Lung (tissue), 12 donors: ENCODE data around the gene FNDC8. TPM values are rescaled to one million over a fixed set of nuclear protein-coding genes. Genes with fewer than 3 reads are reported as not detected.

Experiments
- ATAC-seq: fragments of 200-7000 bp; cut with Tn5 transposase; one replicate; pipeline ENCODE4 v1.9.1; 2020; ENCODE audit warnings: moderate number of reproducible peaks; ENCODE audit not compliant: insufficient read depth, low FRiP score
- DNase-seq, 3 donors: peaks; one replicate each; pipeline ENCODE4 v3.0.0-alpha.2; 2013 to 2017
- H3K27ac ChIP-seq, 2 donors: one replicate each; pipeline ENCODE4 v1.5.1; 2013; ENCODE audit warnings: mild to moderate bottlenecking in 2 of 2, moderate library complexity in 2 of 2, control low read depth in 1 of 2, inconsistent platforms in 1 of 2, low read depth in 1 of 2, low read length in 1 of 2
- H3K27me3 ChIP-seq, 3 donors: one replicate each; pipeline ENCODE4 v1.5.1; 2013; ENCODE audit warnings: low read length in 2 of 3; ENCODE audit not compliant: control insufficient read depth in 3 of 3, insufficient read depth in 3 of 3
- H3K36me3 ChIP-seq, 4 donors: one replicate each; pipeline ENCODE4 v1.5.1; 2013; ENCODE audit warnings: low read length in 4 of 4, mild to moderate bottlenecking in 1 of 4, moderate library complexity in 1 of 4; ENCODE audit not compliant: control insufficient read depth in 4 of 4, insufficient read depth in 4 of 4
- H3K4me1 ChIP-seq, 5 donors: one replicate each; pipeline ENCODE4 v1.5.1; 2013; ENCODE audit warnings: low read length in 5 of 5, mild to moderate bottlenecking in 2 of 5, moderate library complexity in 1 of 5; ENCODE audit not compliant: control insufficient read depth in 5 of 5, insufficient read depth in 5 of 5
- H3K4me3 ChIP-seq: one replicate; pipeline ENCODE4 v1.5.1; 2013; ENCODE audit warnings: mild to moderate bottlenecking, control low read depth, moderate library complexity
- H3K9ac ChIP-seq, 2 donors: one replicate each; pipeline ENCODE4 v1.5.1; 2013; ENCODE audit warnings: low read length in 2 of 2, control low read depth in 1 of 2; ENCODE audit not compliant: insufficient read depth in 1 of 2
- H3K9me3 ChIP-seq, 4 donors: one replicate each; pipeline ENCODE4 v1.5.1; 2013; ENCODE audit warnings: low read length in 3 of 4, mild to moderate bottlenecking in 1 of 4, moderate library complexity in 1 of 4; ENCODE audit not compliant: control insufficient read depth in 4 of 4, insufficient read depth in 3 of 4
- WGBS, 2 donors: extraction: QIAGEN DNeasy Blood & Tissue Kit; methylation state at CpG; one replicate each; pipeline ENCODE4 v1.1.7; 2013; 5-methylcytosine and 5-hydroxymethylcytosine counted together
- polyA plus RNA-seq, 2 donors: library from polyadenylated mRNA; stranded (reverse); fragments of 200-250 nt; gene quantifications; one replicate each; pipeline ENCODE4 v1.2.1, GENCODE V29; 2013
- total RNA-seq, 2 donors: library from RNA; depleted of rRNA in 1 of 2; stranded (reverse); fragments of >200 nt in 1 of 2; gene quantifications; one replicate each; pipeline ENCODE4 v1.2.1, GENCODE V29; 2014 to 2021
- TF ChIP-seq, protein P1 (sequence below): IDR thresholded peaks from 2 replicates; pipeline ENCODE4 v1.5.1; 2012; ENCODE audit warnings: mild to moderate bottlenecking; ENCODE audit errors: control extremely low read depth, extremely low read depth
- donor health status: control.
- donor health status: control.
- donor health status: Bipolar disorder and iron deficiency.
- donor health status: healthy.
- donor health status: DM: yes; HTN: yes; CAD: no.

FNDC8 gene
- total and polyA plus RNA-seq, 4 donors = not detected

DNA sequence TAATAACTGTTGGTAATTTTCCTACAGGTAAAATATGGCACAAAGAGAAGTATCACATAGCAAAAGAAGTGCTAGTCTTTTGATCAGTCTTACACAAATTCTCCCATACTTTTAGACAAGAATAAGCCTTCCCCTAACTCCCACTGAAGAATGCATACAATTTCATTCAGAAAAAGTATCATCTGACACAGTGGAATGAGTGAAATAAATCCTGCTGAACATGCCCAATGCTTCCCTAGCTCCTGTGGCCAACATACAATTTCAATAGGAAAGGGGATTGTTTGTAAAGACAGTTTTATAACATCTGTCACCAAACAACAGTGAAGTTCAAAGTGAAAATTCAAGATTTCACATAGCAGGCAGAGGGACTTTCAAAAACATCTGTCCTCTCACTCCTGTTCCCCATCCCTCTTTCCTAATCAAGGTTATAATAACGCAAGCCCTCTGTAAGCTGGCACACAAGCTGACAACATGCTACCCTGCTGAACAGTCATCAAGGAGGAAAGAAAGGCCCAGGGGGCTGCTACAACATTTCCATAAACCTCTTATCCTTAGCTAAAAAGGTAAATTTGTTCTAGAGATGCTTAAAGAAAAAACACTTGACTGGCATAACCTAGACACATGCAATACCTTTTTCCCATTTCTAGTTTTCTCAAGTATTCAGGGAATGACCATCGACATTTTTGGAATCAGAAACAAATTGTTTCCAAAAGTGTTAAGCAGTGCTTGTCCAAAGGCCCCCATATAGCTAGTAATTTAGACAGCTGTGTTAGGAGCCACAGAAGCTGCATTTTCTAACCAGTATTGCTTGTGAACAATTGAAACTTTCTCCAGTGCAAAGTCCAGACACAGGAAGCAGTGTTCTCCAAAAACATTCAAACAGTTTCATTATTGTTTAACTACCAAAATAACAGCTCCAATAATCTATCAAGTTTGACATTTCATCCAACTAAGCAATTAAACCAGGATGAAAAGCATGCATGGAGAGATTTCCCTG, 46.4 kb upstream of the FNDC8 start:
- DNase-seq (no peak), ATAC-seq (no peak)
- H3K9ac ChIP-seq = no peak overlapping the region
- H3K27me3 ChIP-seq = no peaks in the 10 kb centered on the region
- peaks cover 0 to 5% (median 1%) of the 10 kb centered on the region in 4 donors for H3K36me3 ChIP-seq
- H3K27ac ChIP-seq = no peak overlapping the region
- TF ChIP-seq, protein P1, sequence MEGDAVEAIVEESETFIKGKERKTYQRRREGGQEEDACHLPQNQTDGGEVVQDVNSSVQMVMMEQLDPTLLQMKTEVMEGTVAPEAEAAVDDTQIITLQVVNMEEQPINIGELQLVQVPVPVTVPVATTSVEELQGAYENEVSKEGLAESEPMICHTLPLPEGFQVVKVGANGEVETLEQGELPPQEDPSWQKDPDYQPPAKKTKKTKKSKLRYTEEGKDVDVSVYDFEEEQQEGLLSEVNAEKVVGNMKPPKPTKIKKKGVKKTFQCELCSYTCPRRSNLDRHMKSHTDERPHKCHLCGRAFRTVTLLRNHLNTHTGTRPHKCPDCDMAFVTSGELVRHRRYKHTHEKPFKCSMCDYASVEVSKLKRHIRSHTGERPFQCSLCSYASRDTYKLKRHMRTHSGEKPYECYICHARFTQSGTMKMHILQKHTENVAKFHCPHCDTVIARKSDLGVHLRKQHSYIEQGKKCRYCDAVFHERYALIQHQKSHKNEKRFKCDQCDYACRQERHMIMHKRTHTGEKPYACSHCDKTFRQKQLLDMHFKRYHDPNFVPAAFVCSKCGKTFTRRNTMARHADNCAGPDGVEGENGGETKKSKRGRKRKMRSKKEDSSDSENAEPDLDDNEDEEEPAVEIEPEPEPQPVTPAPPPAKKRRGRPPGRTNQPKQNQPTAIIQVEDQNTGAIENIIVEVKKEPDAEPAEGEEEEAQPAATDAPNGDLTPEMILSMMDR = no peak
- H3K9me3 ChIP-seq = no peaks in the 10 kb centered on the region
- WGBS, 2 donors = 54 to 59% methylated on average over 2 of the region's 2 CpGs
- H3K4me3 ChIP-seq = no peak overlapping the region
- H3K4me1 ChIP-seq = peaks cover 0 to 11% (median 0%) of the 10 kb centered on the region in 5 donors

- TF ChIP-seq, protein P1 = no peak
- WGBS, 2 donors = 86 to 91% methylated on average over 1 of the region's 1 CpG
- Histone ChIP-seq H3K4me1 (peaks cover 0 to 11% (median 0%) of the 10 kb centered on the region in 5 donors), H3K9me3 (no peaks in the 10 kb centered on the region), H3K9ac (no peak overlapping the region), H3K4me3 (no peak overlapping the region), H3K36me3 (no peaks in the 10 kb centered on the region), H3K27me3 (no peaks in the 10 kb centered on the region), H3K27ac (no peak overlapping the region)
- no peak for DNase-seq
- ATAC-seq = no peak
Observed at GRCh38 chr17:35076874-35077273, 44.5 kb upstream of the FNDC8 start.

- ATAC-seq (no peak), DNase-seq (no peak)
- no peak overlapping the region for H3K27ac ChIP-seq
- H3K4me3 ChIP-seq = no peak overlapping the region
- 93 to 99% methylated on average over 1 of the region's 1 CpG for WGBS, 2 donors
- peaks cover 0 to 1% (median 0%) of the 10 kb centered on the region in 4 donors for H3K36me3 ChIP-seq
- no peak overlapping the region for H3K9ac ChIP-seq
- TF ChIP-seq, protein P1 = no peak
- no peaks in the 10 kb centered on the region for H3K27me3 ChIP-seq
- peaks cover 0 to 7% (median 3%) of the 10 kb centered on the region in 5 donors for H3K4me1 ChIP-seq
- H3K9me3 ChIP-seq = no peaks in the 10 kb centered on the region
Observed at GRCh38 chr17:35079547-35080423, 41.6 kb upstream of the FNDC8 start.
